GM12892 (cell line): ENCODE measurements around the gene ANGPTL7.

Experiments
- POLR2A ChIP-seq: IDR thresholded peaks from 2 replicates; pipeline ENCODE4 v1.6.1; 2011; ENCODE audit warnings: low read depth, low read length, control low read depth
- POLR2AphosphoS5 ChIP-seq: IDR thresholded peaks from 2 replicates; pipeline ENCODE4 v1.6.1; 2011; ENCODE audit warnings: low read depth, low read length, control low read depth
- TAF1 ChIP-seq: IDR thresholded peaks from 2 replicates; pipeline ENCODE4 v1.6.1; 2011; ENCODE audit warnings: low read depth, mild to moderate bottlenecking, control low read depth, low read length, borderline replicate concordance

DNA sequence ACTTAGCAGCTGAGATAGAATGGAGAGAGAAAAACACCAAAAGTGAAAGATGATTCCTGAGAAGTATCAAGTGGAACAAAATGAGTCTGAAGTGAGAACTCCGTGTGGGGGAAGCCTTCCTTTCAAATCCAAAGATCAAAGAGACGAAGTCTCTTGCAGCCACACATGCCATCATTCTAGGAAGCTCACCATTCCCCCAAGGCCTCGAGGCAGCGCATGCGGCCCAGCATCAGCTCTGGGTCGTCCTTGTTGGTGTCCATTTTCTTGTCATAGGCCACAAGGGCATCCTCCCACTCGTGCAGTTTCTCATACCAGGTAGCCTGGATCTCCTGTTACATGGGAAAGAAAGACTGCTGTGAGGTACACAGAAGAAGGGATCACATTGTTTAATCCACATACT lies 32.2 kb upstream of the ANGPTL7 start:
- TF ChIP-seq POLR2AphosphoS5 (no peak), POLR2A (no peak), TAF1 (no peak)
